AG04449 (cell line): ENCODE measurements around the gene CCNJL.

Source experiments
- CTCF ChIA-PET: fragments of 350-600 bp; formaldehyde crosslinking; extraction: SDS; loops from one replicate; lab custom pipeline; 2021; ENCODE audit warnings: antibody characterized with exemption; lab: Yijun Ruan, JAX
- POLR2A ChIA-PET: fragments of 400-600, 350-600 bp; formaldehyde crosslinking; extraction: SDS; loops from one replicate; lab custom pipeline; 2020; ENCODE audit warnings: antibody characterized with exemption, inconsistent platforms; lab: Yijun Ruan, JAX
- DNase-seq: peaks from one replicate; pipeline ENCODE4 v3.0.0-alpha.2; 2010; ENCODE audit warnings: low read depth, low spot score
- H3K4me3 ChIP-seq: 2 replicates; pipeline ENCODE4 v1.5.1; 2011; ENCODE audit warnings: low read depth, mild to moderate bottlenecking, control low read depth, low read length
- TF ChIP-seq, protein P1 (sequence below): IDR thresholded peaks from one replicate; pipeline ENCODE4 v1.5.1; 2011; ENCODE audit warnings: mild to moderate bottlenecking, moderate library complexity, low read length, control low read depth, inconsistent platforms; ENCODE audit not compliant: insufficient read depth; ENCODE audit errors: missing control alignments

Gene CCNJL

DNA sequence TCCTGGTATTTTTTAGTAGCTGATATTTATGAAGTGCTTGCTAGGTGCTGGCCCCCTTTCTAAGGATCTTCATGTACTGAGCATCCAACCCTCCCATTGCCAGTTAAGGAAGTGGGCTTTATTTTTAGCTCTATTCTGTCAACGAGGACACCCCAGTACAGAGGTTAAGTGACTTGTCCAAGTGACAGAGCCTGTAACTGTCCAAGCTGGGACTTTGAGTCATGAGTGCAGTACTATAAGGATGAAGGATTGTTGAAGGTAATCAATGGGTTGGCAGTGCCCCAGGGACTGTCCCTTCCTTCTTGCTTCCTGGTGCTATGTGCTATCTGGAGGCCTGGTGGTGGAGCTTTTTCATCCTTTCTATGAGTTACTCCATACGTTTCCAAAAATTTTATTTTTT lies 101.0 kb downstream of the CCNJL start:
- no peak for DNase-seq
- ChIA-PET POLR2A (no interaction called here), CTCF (interaction anchor here (0.8 to 2.6 kb wide), 4 partner anchors 10 to 134 kb away, joined by 3 to 14 read pairs (median 4); no protein-coding TSS in a partner anchor)
- H3K4me3 ChIP-seq = no peak overlapping the region
- TF ChIP-seq, protein P1, sequence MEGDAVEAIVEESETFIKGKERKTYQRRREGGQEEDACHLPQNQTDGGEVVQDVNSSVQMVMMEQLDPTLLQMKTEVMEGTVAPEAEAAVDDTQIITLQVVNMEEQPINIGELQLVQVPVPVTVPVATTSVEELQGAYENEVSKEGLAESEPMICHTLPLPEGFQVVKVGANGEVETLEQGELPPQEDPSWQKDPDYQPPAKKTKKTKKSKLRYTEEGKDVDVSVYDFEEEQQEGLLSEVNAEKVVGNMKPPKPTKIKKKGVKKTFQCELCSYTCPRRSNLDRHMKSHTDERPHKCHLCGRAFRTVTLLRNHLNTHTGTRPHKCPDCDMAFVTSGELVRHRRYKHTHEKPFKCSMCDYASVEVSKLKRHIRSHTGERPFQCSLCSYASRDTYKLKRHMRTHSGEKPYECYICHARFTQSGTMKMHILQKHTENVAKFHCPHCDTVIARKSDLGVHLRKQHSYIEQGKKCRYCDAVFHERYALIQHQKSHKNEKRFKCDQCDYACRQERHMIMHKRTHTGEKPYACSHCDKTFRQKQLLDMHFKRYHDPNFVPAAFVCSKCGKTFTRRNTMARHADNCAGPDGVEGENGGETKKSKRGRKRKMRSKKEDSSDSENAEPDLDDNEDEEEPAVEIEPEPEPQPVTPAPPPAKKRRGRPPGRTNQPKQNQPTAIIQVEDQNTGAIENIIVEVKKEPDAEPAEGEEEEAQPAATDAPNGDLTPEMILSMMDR = no peak

GRCh38 chr5:160210606-160211005 lies 101.8 kb downstream of the CCNJL start:
- no peak overlapping the region for H3K4me3 ChIP-seq
- CTCF ChIA-PET = interaction anchor here (0.8 to 2.6 kb wide), 4 partner anchors 12 to 135 kb away, joined by 3 to 14 read pairs (median 4); partner anchors contain the start of gene FABP6
- TF ChIP-seq, protein P1 = no peak
- DNase-seq = no peak
- POLR2A ChIA-PET = no interaction called here

DNA sequence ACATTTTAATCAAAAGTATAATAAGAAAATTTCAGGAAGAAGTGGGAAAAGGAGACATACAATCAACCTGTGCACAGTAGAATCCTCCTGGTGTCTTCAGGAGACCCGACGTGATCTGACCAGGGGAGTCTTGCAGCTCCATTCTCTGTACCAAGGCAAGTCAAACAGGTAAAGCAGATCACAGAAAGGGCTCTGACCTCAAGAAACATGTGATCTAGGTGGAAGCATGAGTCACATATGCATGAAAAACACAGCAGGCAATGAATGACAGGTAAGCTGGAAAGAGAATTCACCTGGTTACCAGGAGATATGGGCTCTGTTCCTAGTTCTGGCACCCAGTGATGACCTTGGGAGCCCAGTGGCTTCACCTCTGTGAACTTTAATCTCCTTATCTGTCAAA lies 102.4 kb downstream of the CCNJL start:
- DNase-seq = no peak
- ChIA-PET POLR2A (no interaction called here), CTCF (interaction anchor here (1.4 to 2.6 kb wide), 4 partner anchors 11 to 188 kb away, joined by 4 to 14 read pairs (median 5); partner anchors contain the start of gene FABP6)
- TF ChIP-seq, protein P1 = no peak
- no peak overlapping the region for H3K4me3 ChIP-seq

DNA sequence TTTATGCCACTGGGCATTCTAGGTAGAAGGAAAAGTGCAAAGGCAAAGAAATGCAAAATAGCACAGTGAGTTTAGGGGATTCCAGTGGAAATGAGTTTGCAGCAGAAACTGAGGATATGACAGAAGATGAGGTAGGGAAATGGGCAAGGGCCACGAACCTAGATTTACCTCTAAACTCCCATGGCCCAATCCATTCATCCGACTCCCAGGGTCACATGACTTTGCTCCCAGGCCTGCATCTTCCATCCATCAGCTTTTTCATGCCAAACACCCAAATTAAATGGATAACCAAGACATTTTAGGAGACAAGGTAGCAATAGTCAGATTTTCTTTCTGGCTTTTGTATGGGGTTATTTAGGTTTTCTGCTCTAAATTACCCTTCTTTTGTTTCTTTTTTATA lies 105.3 kb downstream of the CCNJL start:
- DNase-seq = no peak
- CTCF ChIA-PET = interaction anchor here (3.0 kb wide), 1 partner anchor 8 kb away, joined by 13 read pairs; no protein-coding TSS in a partner anchor

More for the DNA sequence above, 105.3 kb downstream of the CCNJL start:
- H3K4me3 ChIP-seq = no peak overlapping the region
- TF ChIP-seq, protein P1 = no peak
- POLR2A ChIA-PET = no interaction called here
